ENCODE data around the gene LONP2.
"Not testable (repeated sequence)": the region's sequence is repeated elsewhere in the genome, so short reads cannot be mapped to it uniquely, and the experiment has no call there.

LONP2 gene

DNA sequence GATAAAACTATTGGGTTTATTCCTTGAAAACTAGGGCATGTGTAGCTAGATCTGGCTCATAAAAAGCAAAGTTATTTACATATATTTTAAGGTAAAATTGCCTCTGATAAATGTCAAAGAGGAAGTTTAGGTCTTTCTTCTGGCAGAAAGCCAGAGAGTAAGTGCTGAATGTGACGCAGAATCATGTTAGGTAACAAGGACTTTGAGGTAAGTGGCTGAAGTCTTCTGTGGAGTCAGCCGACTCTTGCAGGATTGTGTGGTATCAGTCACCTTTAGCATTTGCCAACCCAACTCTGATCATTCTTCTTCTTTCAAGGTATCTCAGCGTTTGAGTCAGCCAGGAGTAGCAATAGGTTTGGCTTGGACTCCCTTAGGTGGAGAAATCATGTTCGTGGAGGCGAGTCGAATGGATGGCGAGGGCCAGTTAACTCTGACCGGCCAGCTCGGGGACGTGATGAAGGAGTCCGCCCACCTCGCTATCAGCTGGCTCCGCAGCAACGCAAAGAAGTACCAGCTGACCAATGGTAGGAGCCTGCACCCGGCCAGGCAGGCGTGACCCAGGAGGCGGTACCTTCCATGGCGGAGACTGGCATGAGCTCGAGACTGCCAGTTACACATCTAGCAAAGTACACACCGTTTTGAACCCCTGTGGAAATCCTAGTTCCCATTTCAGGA is 103.2 kb downstream of the LONP2 start:
- FAIRE-seq = no peak

DNA sequence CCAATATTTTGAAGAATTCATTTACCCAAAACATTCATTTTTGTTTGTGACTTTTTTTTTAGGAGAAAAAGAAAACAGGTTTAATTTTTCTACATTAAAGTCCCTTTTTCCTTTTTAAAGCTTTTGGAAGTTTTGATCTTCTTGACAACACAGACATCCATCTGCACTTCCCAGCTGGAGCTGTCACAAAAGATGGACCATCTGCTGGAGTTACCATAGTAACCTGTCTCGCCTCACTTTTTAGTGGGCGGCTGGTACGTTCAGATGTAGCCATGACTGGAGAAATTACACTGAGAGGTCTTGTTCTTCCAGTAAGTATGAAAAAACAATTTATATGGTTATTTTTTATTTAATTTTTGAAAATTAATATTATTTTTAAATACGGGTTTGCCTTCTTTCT is 103.9 kb downstream of the LONP2 start:
- no peak for FAIRE-seq

DNA sequence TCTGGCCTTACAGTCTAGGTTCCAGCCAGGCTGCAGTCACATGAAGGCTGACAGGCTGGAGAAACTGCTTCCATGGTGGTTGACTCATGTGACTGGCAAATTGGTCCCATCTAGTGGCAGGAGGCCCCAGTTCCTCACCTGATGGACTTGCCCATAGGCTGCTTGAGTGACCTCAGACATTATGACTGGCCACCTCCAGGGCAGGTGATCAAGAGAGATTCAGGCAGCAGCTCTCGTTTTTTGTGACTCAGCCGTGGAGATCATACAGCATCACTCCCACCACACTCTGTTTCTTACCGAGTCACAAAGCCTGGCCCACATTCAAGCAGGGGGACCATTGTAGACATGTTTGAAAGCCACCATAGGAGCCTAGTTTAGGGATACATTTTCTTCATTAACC is 106.6 kb downstream of the LONP2 start:
- FAIRE-seq = no peak

DNA sequence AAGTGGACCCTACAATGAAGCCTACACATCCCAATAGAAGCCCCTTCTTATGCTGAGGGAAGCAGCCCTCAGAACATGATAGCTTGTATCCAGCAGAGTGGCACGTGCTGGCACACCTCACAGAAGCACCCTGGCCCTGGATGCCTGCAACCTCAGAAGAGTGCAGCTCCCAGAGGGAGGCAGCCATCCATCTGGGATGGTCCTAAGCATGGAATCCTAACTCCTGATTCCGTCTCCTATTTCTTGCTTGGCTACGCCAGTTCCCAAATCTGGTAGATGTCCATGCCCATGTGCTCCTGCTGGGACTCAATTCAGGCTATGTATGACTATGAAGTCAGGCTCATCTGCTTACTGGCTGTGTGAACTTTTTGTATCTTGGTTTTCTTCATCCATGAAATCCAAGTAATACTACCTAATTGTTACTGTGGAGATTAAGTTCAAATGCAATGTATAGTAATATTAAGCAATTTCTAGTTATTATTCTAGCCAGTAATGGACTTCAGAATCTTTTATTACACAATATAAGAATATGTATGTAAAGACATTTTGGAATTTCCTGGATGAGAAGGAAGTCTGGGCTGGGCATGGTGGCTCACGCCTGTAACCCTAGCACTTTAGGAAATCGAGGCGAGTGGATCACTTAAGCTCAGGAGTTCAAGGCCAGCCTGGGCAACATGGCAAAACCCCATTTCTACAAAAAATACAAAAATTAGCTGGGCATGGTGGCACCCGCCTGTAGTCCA is 108.7 kb downstream of the LONP2 start:
- no peak for FAIRE-seq

DNA sequence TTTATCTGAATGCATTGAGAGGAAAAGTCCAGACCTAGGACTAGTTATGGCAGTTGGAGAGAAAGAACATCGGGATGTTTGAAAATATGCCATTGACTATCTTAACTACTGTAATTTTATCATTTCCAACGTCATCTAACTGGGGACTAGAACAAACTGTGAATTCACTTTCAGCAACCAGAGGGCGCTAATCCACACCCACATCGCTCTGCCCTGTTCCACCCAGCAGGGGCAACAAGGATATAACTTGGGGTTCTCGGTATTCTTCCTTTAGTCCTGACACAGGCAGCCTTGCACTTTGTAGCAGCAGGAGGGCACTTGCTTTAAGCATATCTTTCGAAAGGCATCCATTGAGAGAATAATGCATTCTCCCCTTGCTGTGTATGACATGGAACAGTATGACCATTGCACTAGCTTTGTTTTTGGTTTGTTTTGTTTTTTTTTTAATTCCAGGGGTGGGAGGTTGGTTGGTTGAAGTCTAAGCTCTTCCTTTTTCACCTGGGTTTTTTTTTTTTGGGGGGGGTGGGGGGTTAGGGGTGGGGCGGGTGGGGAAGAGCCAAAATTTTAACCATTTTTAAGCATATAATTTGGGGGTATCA is 109.6 kb downstream of the LONP2 start:
- peak; percentile 37 for FAIRE-seq

DNA sequence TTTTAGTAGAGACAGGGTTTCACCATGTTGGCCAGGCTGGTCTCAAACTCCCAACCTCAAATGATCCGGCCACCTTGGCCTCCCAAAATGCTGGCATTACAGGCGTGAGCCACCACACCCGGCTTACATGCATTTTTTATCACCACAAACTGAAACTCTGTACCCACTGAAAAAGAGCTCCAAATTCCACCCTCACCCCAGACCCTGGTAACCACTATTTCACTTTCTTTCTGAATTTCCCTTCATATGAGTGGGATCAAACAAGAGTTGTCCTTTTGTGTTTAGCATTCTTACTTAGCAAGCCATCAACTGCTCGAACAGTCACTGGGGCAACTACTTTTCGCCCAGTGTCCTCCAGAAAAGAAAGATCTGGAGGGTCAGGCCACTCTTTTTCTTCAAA is 110.3 kb downstream of the LONP2 start:
- FAIRE-seq = not testable (repeated sequence)

DNA sequence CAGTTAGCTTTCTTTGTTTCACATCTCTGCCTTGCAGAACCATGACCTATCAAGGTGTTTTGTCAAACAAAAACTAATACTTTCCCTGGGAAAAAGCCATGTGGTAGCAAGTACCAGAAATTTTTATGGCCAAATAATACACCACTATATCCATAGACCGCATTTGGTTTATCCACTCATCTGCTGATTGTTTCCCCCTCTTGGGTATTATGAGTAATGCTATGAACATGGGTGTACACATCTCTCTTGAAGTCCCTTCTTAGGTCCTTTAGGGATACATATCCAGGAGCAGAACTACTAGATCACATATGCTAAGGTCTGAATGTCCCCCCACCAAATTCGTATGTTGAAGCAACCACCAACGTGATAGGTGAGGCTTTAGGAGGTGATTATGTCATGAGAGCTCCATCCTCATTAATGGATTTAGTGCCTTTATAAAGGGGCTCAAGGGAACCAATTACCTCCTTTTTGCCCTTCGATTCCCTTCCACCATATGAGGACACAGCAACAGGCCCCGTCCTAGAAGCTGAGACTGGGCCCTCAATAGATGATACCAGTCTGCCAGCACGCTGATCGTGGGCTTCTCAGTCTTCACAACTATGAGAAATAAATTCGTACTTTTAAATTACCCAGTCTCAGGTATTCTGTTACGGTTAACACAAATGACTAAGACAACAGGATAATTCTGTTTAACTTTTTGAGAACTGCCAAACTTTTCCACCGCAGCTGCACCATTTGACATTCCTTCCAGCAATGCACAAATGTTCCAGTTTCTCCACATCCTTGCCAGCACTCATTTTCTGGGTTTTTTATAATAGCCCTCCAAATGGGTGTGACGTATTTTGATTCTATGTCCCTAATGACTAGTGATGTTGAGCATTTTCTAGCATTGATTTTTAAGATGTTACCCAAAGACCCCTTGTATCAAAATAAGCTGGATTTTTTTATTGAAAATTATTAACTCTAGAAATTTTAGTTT is 111.1 kb downstream of the LONP2 start:
- FAIRE-seq = no peak

DNA sequence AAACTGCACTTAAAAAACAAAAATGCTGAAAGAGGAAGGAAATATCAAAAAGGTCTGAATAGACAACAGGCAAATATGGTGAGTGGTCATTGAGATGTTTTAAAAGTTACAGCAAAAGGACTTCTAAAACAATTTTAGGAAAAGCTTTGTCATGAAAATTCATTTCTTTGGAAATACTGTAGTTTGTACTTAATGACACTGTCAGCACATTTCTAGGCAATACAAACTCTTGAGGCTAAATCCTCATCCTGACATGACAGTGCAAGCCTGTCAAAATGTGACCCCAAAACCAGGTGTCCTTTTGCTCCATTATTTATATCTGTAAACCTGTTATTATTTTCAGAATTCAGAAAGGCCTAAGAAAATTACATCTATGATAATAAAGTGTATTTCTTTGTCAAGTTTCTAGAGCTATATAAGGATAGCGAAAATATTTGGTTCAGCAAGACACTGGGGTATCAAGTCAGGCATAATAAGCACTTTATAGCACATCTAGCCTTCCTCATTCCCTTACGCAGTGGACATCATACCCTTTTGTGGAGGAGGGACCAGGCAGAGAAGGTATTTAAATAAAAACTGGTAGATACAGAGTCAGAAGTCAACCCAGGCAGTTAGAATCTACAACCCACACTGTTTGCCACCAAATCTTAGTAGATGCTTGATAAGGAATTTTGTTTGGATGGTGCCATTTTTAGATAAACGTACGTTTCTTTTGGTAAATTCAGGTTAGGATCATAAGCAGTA is 112.7 kb downstream of the LONP2 start:
- no peak for FAIRE-seq

DNA sequence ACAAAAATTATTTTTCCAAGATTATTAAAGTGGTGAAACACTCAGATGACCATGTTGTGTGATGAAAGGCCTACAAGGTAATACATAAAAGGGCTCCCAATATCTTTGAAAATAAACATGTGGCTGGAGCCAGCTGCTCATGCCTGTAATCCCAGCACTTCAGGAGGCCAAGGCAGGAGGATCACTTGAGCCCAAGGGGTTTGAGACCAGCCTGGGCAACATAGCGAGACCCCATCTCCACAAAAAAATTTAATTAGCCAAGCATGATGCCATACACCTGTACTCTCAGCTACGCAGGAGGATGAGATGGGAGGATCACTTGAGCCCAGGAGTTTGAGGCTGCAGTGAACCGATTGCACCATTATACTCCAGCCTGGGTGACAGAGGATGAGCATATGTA is 114.3 kb downstream of the LONP2 start:
- no peak for FAIRE-seq

DNA sequence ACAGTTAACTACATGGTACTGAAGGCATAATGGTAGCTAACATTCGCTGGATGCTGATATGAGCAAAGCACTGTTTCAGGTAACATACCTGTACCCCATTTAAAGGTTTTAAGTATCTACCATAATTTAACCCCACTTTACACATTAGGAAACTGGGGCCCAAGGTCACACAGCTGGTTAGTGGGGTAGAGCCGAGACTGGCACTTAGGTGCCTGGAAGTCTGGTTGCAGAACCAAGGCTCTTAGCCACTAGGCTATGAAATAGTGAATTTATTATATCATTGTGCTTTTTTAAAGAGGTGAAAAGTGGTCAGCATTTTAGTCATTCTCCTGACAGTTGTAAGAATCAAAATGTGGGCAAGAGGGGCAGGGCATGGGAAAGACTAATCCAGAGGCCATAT is 115.9 kb downstream of the LONP2 start:
- no peak for FAIRE-seq

DNA sequence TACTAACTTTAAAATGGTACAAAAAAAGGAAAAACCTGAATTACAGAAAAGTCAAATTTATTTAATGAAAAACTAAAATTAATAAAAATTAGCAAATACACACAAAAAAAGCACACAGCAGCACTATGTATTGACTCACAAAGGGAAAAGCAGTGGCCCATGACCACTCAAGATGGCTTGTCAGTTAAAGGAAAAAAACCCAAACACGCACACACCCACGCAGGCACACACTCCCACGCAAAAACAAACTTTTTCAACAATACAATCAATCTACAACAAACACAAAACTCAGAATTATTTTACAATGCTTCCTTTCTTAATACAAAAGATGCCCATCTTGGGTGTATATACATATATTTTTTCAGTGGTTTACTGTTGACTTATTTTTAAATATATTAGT is 116.9 kb downstream of the LONP2 start:
- no peak for FAIRE-seq

DNA sequence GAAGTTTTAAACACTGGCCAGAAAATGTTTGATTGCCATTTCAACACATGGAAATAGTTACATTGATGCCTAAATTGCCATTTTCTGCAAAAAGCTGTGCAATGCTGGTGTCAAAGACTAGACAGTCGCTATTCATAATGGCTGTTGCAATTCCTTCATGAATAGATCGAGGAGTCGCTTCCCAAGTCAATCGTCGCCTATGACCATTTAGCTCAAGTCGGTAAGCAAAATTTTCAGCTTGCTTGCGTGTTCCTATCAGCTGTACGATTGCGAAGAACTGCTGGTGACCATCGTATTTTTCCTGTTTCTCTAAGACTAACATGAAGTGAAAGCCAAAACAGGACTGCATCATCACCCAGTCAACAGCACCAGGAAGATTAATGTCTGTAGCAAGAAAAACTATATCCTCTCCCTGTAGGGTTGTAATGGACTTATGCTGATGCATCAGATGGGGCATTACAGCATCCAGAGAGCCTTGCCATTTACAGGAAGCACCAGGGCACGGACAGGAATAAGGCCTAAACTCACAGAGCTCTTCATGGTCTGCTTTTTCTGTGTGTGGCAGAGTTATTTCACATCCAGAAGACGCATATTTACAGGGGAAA is 117.5 kb downstream of the LONP2 start:
- no peak for FAIRE-seq

DNA sequence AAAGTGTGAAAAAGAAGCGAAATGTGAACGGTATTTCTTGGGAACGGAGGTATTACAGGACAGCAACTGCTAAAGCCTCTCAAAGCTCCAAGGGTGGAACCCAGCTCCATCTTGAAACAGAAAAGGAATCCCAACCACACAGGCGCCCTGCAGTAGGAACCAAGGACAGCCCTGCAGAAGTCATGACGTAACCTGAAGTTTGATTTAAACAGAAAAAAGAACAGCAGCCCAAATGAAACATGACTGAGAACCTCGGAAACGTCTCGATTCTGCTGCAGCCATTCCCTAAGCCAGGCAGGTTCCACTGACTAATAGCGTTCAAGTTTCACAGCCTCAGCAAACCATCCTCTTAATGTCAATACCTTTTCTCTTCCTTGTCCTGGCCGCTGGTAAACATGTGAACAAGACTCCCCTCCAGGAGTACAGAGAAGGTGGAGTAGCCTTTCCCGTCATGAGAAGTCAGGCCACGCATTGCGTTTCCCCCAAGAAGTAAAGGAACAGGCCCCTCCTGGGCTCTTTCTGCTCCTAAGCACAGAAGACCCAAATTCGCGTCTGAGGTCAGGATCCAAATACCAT is 121.0 kb downstream of the LONP2 start:
- FAIRE-seq = no peak

DNA sequence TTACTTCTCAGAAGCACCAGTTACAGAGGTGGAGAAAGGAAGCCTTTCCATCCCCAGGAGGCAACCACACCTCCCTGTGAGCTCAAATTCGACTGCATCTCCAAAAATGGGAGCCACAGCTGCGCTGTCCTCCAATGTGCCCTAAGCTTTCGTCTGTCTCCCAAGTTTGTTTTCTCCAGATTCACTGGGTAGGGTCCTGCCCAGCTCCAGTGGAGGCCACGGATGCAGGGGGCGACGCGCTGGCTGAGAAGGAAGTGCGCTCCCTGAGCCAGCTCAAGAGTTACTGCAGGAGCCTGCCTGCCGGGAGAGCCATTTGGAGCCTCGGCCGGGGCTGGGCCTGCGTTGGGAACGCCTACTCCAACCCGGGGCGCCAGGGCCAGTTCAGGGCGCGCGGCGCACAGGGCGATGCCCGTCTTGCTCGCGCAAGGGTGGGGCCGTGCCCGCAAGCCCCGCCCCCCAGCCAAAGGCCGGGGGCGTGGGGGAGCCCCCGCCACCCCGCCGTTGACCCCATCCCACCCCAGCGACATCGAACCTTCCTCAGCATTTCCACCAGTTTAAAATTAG is 121.6 kb downstream of the LONP2 start:
- FAIRE-seq = no peak

DNA sequence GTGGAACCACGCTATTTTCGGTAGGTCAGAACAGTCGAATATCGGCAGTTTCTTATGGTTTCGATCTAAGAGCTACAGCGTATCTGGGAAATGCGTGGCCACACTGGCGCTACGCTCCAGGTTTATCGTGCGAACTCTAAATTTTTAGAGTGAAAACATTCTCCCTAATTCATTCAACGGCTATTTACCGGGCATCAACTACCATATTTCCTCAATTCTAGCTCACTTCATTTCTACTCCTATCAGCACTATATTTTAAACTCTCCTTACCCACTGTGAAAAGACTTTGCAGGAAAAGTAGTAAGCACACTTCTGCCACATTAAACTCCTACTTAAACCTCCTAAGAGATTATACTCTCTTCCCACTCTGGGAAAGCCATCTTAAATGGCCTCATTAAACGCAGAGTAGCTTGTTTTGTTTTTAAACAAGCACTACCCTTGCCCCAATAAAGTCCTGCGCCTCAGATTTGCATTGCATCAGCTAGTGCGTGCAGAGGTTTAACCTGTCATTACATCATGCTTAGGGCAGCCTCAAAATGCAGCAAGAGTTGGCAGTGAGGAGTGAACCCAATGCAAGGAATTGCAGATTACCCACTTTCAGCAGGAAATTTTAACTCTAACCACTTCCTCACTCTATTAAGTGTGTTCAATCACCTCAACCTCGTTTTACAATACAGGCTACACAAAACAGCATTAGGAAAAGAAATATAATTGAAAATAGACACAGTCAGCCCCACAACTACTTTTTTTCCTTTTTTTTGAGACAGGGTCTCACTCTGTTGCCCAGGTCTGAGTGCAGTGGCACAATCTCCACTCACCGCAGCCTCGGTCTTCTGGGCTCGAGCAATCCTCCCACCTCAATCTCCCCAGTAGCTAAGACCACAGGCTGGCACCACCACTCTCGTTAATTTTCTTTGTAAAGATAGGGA is 122.3 kb downstream of the LONP2 start:
- no peak for FAIRE-seq

DNA sequence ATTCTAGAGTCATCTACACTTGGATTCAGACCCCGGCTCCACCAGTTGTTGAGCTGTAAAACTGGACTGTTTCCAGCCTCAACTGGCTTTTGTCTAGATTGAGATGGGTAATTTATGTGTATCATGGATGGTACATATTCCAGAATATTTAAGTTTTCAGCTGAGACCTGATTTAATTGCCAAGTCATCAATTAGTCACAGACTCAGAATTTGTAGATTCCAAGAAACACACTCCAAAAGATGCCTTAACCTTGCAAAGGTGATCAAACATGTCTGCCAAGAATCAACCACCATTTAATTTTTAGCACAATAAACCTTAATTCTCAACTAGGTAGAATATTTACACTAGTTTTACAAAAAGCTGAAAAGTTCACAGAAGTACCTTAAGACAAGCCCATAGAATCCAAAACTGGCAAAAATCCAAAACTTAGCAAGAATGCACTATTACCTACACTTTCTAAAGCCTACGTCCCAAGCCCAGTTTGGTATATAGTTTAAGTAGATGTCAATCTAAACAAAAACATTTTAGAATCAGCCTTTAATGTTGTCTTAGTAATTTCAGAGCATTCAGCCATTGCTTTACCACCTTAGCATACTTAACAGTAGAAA is 123.4 kb downstream of the LONP2 start:
- FAIRE-seq = no peak

DNA sequence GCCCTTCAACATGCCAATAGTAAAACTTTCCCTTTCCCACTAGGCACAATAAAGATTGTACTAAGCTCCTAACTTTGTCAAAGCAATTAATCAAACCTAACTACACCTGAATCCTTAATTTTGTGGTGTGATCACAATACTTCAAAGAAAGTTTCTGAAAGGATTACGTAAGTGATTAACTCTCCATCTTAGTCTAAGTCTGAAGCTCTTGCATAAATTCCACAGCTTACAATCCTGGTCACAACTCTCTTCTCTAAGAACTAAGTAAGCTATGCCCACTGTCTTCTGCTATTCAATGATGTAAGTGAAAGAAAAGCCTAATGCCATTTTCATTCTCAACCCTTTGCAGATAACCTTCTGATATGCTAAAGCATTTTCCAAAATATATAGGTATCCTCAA is 125.7 kb downstream of the LONP2 start:
- no peak for FAIRE-seq

DNA sequence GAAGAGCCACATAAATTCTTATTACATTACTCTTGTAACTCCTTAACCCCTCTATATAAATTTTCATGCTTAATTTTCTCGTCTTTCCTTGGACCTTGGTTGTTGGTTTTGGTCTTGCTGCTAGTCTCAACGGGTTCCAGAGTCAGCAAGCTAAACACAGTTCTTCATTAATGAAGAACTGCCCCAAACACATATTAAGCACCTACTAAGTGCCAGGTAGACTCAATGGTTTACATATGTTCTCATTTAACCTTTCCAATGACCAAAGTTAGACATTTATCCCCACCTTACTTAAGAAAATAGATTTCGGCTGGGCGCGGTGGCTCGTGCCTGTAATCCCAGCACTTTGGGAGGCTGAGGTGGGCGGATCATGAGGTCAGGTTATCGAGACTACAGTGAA is 126.1 kb downstream of the LONP2 start:
- FAIRE-seq = no peak

DNA sequence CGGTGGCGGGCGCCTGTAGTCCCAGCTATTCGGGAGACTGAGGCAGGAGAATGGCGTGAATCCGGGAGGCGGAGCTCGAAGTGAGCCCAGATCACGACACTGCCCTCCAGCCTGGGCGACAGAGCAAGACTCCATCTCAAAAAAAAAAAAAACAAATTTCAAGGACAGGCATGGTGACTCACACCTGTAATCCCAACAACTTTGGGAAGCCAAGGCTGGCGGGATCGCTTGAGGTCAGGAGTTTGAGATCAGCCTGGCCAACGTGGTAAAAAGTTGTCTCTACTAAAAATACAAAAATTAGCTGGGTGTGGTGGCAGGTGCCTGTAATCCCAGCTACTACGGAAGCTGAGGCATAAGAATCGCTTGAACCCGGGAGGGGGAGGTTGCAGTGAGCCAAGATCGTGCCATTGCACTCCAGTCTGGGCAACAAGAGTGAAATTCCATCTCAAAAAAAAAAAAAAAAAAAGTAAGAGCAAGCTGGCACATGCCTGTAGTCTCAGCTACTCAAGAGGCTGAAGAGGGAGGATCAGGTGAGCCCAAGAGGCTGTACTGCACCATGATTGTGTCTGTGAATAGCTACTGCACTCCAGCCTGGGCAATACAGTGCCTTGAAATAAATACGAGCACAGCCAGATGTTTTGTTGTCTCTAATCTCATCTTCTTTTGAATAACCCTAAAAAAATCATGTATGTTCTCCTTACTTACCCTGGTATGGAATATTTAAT is 126.7 kb downstream of the LONP2 start:
- FAIRE-seq = not testable (repeated sequence)

All from A204.1 (cell line).